Liver (tissue), 9 donors: ENCODE data around the gene CPNE5. TPM values are rescaled to one million over a fixed set of nuclear protein-coding genes. Genes with fewer than 3 reads are reported as not detected.

ENCODE experiments used
- DNase-seq: peaks from one replicate; pipeline ENCODE4 v3.0.0-alpha.2; 2017; ENCODE audit warnings: low spot score
- H3K27ac ChIP-seq, 2 donors: one replicate each; pipeline ENCODE4 v1.7.0; 2013; ENCODE audit warnings: inconsistent platforms in 2 of 2, low read length in 2 of 2, control low read depth in 1 of 2, low read depth in 1 of 2, mild to moderate bottlenecking in 1 of 2
- H3K27me3 ChIP-seq, 4 donors: one replicate each; pipeline versions ENCODE4 v1.6.1 to v1.7.0; 2013; ENCODE audit warnings: low read length in 3 of 4, inconsistent platforms in 1 of 4, mild to moderate bottlenecking in 1 of 4, moderate library complexity in 1 of 4; ENCODE audit not compliant: control insufficient read depth in 4 of 4, insufficient read depth in 4 of 4
- H3K36me3 ChIP-seq, 4 donors: one replicate each; pipeline versions ENCODE4 v1.6.1 to v1.7.0; 2013; ENCODE audit warnings: low read length in 3 of 4, mild to moderate bottlenecking in 3 of 4, low read depth in 1 of 4, moderate library complexity in 1 of 4; ENCODE audit not compliant: control insufficient read depth in 4 of 4, insufficient read depth in 3 of 4
- H3K4me1 ChIP-seq, 4 donors: one replicate each; pipeline versions ENCODE4 v1.6.1 to v1.7.0; 2013; ENCODE audit warnings: low read length in 3 of 4, mild to moderate bottlenecking in 3 of 4, moderate library complexity in 1 of 4; ENCODE audit not compliant: control insufficient read depth in 4 of 4, insufficient read depth in 4 of 4
- H3K4me3 ChIP-seq, 3 donors: one replicate each; pipeline versions ENCODE4 v1.6.1 to v1.7.0; 2013; ENCODE audit warnings: low read length in 3 of 3, control low read depth in 1 of 3, low read depth in 1 of 3, mild to moderate bottlenecking in 1 of 3
- H3K9ac ChIP-seq, 2 donors: one replicate each; pipeline ENCODE4 v1.7.0; 2013; ENCODE audit warnings: low read length in 2 of 2, mild to moderate bottlenecking in 2 of 2, moderate library complexity in 2 of 2, control low read depth in 1 of 2, low read depth in 1 of 2
- H3K9me3 ChIP-seq, 4 donors: one replicate each; pipeline versions ENCODE4 v1.6.1 to v1.7.0; 2013; ENCODE audit warnings: low read length in 3 of 4; ENCODE audit not compliant: control insufficient read depth in 4 of 4
- EGR1 ChIP-seq, 2 donors: IDR thresholded peaks; 2 replicates each; pipeline ENCODE4 v1.6.1; 2016 to 2018; ENCODE audit warnings: antibody characterized with exemption in 2 of 2, low read depth in 2 of 2
- FOXA1 ChIP-seq: IDR thresholded peaks from 2 replicates; pipeline ENCODE4 v1.6.1; 2016; ENCODE audit warnings: antibody characterized with exemption
- FOXA2 ChIP-seq: IDR thresholded peaks from 2 replicates; pipeline ENCODE4 v1.6.1; 2016; ENCODE audit warnings: antibody characterized with exemption
- GABPA ChIP-seq, 2 donors: IDR thresholded peaks in 1 of 2; conservative IDR thresholded peaks in 1 of 2; 2 replicates each; pipeline ENCODE4 v1.6.1; 2016; ENCODE audit warnings: antibody characterized with exemption in 2 of 2, mild to moderate bottlenecking in 1 of 2, moderate library complexity in 1 of 2
- HNF4A ChIP-seq, 2 donors: conservative IDR thresholded peaks; 2 replicates each; pipeline ENCODE4 v1.6.1; 2016; ENCODE audit warnings: antibody characterized with exemption in 2 of 2, mild to moderate bottlenecking in 2 of 2
- HNF4G ChIP-seq: IDR thresholded peaks from 2 replicates; pipeline ENCODE4 v1.6.1; 2016; ENCODE audit warnings: antibody characterized with exemption
- JUND ChIP-seq, 2 donors: IDR thresholded peaks; 2 replicates each; pipeline ENCODE4 v1.6.1; 2016; ENCODE audit warnings: antibody characterized with exemption in 2 of 2
- MAX ChIP-seq: IDR thresholded peaks from 2 replicates; pipeline ENCODE4 v1.6.1; 2016; ENCODE audit warnings: antibody characterized with exemption
- NR2F2 ChIP-seq: IDR thresholded peaks from 2 replicates; pipeline ENCODE4 v1.6.1; 2016; ENCODE audit warnings: antibody characterized with exemption
- RAD21 ChIP-seq, 2 donors: IDR thresholded peaks; 2 replicates each; pipeline ENCODE4 v1.6.1; 2016; ENCODE audit warnings: antibody characterized with exemption in 2 of 2, mild to moderate bottlenecking in 2 of 2
- RXRA ChIP-seq, 2 donors: IDR thresholded peaks; 2 replicates each; pipeline ENCODE4 v1.6.1; 2017 to 2018; ENCODE audit warnings: antibody characterized with exemption in 2 of 2, mild to moderate bottlenecking in 1 of 2
- SP1 ChIP-seq: IDR thresholded peaks from 2 replicates; pipeline ENCODE4 v1.6.1; 2018; ENCODE audit warnings: antibody characterized with exemption, mild to moderate bottlenecking
- TAF1 ChIP-seq: conservative IDR thresholded peaks from 2 replicates; pipeline ENCODE4 v1.6.1; 2016; ENCODE audit warnings: antibody characterized with exemption, mild to moderate bottlenecking
- YY1 ChIP-seq: IDR thresholded peaks from 2 replicates; pipeline ENCODE4 v1.6.1; 2016; ENCODE audit warnings: antibody characterized with exemption, mild to moderate bottlenecking
- WGBS: extraction: QIAGEN DNeasy Blood & Tissue Kit; methylation state at CpG from one replicate; pipeline ENCODE4 v1.1.7; 2013; 5-methylcytosine and 5-hydroxymethylcytosine counted together
- polyA plus RNA-seq, 2 donors: library from polyadenylated mRNA; stranded (reverse) in 1 of 2; unstranded in 1 of 2; fragments of 200-250 nt in 1 of 2; fragments of >200 nt in 1 of 2; fragmentation: Nextera tagmentation in 1 of 2; extraction: Ambion mirVana in 1 of 2; gene quantifications; one replicate each; pipeline versions ENCODE4 v1.2.1 to v1.2.3, GENCODE V29; 2013 to 2015
- total RNA-seq, 2 donors: library from RNA; depleted of rRNA; stranded (reverse); fragments of >200 nt; gene quantifications; one replicate each; pipeline ENCODE4 v1.2.3, GENCODE V29; 2014
- TF ChIP-seq, protein P1 (sequence below): IDR thresholded peaks from 2 replicates; pipeline ENCODE4 v1.6.1; 2016; ENCODE audit warnings: antibody characterized with exemption, mild to moderate bottlenecking
- TF ChIP-seq, protein P2 (sequence below): IDR thresholded peaks from 2 replicates; pipeline ENCODE4 v1.6.1; 2016; ENCODE audit warnings: antibody characterized with exemption
- TF ChIP-seq, protein P3 (sequence below): fragments of 150-350 bp; IDR thresholded peaks from 2 replicates; pipeline ENCODE4 v1.5.1; 2017; ENCODE audit warnings: improper control_type of control experiment, low read depth, low read length; ENCODE audit not compliant: missing input control
- donor health status: healthy.
- donor health status: healthy.
- donor health status: healthy.
- donor health status: healthy.
- donor health status: healthy.

The CPNE5 gene
- total and polyA plus RNA-seq, 4 donors: 0.24 to 1.1 (median 0.44) TPM

DNA sequence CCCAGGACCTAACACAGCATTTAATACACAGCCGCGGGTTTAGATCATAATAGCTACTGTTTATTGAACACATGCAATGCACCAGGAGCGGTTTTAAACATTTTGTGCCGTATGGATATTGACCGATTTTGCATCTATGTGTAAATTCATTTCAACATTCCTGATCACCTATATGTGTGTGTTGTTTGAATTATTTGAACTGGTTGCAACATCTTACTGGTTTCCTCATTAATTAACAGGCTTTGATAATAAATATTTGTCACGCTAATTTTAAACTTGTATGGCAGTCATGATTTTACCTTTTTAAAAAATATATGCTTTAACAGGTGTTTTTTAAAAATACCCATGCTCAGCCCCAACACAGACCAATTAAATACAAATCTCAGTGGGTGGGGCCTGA lies 35.8 kb downstream of the CPNE5 start:
- no peak overlapping the region for H3K9ac ChIP-seq
- TF ChIP-seq RXRA (IDR thresholded peaks at IDR 0.05) (no peak), FOXA1 (no peak), NR2F2 (no peak), YY1 (no peak), MAX (no peak), RAD21 (IDR thresholded peaks at IDR 0.05) (no peak), FOXA2 (no peak), HNF4A (conservative IDR thresholded peaks at IDR 0.05) (no peak), TAF1 (no peak), GABPA (IDR thresholded peaks at IDR 0.05 in 1 of 2, conservative IDR thresholded peaks at IDR 0.05 in 1 of 2) (no peak), SP1 (no peak), EGR1 (IDR thresholded peaks at IDR 0.05; ENCODE audit: low read depth in 2 of 2) (no peak), HNF4G (no peak)
- TF ChIP-seq, protein P1, sequence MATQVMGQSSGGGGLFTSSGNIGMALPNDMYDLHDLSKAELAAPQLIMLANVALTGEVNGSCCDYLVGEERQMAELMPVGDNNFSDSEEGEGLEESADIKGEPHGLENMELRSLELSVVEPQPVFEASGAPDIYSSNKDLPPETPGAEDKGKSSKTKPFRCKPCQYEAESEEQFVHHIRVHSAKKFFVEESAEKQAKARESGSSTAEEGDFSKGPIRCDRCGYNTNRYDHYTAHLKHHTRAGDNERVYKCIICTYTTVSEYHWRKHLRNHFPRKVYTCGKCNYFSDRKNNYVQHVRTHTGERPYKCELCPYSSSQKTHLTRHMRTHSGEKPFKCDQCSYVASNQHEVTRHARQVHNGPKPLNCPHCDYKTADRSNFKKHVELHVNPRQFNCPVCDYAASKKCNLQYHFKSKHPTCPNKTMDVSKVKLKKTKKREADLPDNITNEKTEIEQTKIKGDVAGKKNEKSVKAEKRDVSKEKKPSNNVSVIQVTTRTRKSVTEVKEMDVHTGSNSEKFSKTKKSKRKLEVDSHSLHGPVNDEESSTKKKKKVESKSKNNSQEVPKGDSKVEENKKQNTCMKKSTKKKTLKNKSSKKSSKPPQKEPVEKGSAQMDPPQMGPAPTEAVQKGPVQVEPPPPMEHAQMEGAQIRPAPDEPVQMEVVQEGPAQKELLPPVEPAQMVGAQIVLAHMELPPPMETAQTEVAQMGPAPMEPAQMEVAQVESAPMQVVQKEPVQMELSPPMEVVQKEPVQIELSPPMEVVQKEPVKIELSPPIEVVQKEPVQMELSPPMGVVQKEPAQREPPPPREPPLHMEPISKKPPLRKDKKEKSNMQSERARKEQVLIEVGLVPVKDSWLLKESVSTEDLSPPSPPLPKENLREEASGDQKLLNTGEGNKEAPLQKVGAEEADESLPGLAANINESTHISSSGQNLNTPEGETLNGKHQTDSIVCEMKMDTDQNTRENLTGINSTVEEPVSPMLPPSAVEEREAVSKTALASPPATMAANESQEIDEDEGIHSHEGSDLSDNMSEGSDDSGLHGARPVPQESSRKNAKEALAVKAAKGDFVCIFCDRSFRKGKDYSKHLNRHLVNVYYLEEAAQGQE: no peak
- TF ChIP-seq, protein P2, sequence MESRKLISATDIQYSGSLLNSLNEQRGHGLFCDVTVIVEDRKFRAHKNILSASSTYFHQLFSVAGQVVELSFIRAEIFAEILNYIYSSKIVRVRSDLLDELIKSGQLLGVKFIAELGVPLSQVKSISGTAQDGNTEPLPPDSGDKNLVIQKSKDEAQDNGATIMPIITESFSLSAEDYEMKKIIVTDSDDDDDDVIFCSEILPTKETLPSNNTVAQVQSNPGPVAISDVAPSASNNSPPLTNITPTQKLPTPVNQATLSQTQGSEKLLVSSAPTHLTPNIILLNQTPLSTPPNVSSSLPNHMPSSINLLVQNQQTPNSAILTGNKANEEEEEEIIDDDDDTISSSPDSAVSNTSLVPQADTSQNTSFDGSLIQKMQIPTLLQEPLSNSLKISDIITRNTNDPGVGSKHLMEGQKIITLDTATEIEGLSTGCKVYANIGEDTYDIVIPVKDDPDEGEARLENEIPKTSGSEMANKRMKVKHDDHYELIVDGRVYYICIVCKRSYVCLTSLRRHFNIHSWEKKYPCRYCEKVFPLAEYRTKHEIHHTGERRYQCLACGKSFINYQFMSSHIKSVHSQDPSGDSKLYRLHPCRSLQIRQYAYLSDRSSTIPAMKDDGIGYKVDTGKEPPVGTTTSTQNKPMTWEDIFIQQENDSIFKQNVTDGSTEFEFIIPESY: no peak
- no peaks in the 10 kb centered on the region for H3K36me3 ChIP-seq
- H3K4me1 ChIP-seq: no peaks in the 10 kb centered on the region
- H3K27me3 ChIP-seq: no peaks in the 10 kb centered on the region
- WGBS: 94% methylated on average over 6 of the region's 6 CpGs
- no peaks in the 10 kb centered on the region for H3K9me3 ChIP-seq
- H3K27ac ChIP-seq: no peak overlapping the region
- DNase-seq: no peak
- no peak overlapping the region for H3K4me3 ChIP-seq

GRCh38 chr6:36800223-36801076 lies 38.8 kb downstream of the CPNE5 start:
- Histone ChIP-seq H3K27me3 (no peaks in the 10 kb centered on the region), H3K4me1 (no peaks in the 10 kb centered on the region), H3K36me3 (no peaks in the 10 kb centered on the region), H3K4me3 (no peak overlapping the region), H3K27ac (no peak overlapping the region), H3K9ac (no peak overlapping the region), H3K9me3 (no peaks in the 10 kb centered on the region)
- 79% methylated on average over 10 of the region's 10 CpGs for WGBS
- DNase-seq: no peak
- TF ChIP-seq MAX: no peak
- TF ChIP-seq YY1: no peak
- TF ChIP-seq FOXA1: no peak
- no peak for TF ChIP-seq HNF4G
- TF ChIP-seq, protein P3, sequence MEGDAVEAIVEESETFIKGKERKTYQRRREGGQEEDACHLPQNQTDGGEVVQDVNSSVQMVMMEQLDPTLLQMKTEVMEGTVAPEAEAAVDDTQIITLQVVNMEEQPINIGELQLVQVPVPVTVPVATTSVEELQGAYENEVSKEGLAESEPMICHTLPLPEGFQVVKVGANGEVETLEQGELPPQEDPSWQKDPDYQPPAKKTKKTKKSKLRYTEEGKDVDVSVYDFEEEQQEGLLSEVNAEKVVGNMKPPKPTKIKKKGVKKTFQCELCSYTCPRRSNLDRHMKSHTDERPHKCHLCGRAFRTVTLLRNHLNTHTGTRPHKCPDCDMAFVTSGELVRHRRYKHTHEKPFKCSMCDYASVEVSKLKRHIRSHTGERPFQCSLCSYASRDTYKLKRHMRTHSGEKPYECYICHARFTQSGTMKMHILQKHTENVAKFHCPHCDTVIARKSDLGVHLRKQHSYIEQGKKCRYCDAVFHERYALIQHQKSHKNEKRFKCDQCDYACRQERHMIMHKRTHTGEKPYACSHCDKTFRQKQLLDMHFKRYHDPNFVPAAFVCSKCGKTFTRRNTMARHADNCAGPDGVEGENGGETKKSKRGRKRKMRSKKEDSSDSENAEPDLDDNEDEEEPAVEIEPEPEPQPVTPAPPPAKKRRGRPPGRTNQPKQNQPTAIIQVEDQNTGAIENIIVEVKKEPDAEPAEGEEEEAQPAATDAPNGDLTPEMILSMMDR: no peak
- no peak for TF ChIP-seq HNF4A (conservative IDR thresholded peaks at IDR 0.05)
- no peak for TF ChIP-seq SP1
- TF ChIP-seq FOXA2: no peak
- no peak for TF ChIP-seq RXRA (IDR thresholded peaks at IDR 0.05)
- no peak for TF ChIP-seq NR2F2
- TF ChIP-seq JUND (IDR thresholded peaks at IDR 0.05): no peak
- no peak for TF ChIP-seq GABPA (IDR thresholded peaks at IDR 0.05 in 1 of 2, conservative IDR thresholded peaks at IDR 0.05 in 1 of 2)
- TF ChIP-seq, protein P1: no peak
- TF ChIP-seq EGR1 (IDR thresholded peaks at IDR 0.05; ENCODE audit: low read depth in 2 of 2): no peak
- TF ChIP-seq RAD21 (IDR thresholded peaks at IDR 0.05): no peak
